Left lung (tissue), 10 donors: ENCODE results near the gene DARS1. TPM values are rescaled to one million over a fixed set of nuclear protein-coding genes. Genes with fewer than 3 reads are reported as not detected.

ENCODE experiments used
- ATAC-seq: fragments of 200-7000 bp; cut with Tn5 transposase; one replicate; pipeline ENCODE4 v1.9.1; 2020; ENCODE audit warnings: moderate library complexity
- DNase-seq, 4 donors: peaks; one replicate each; pipeline ENCODE4 v3.0.0-alpha.2; 2013 to 2020
- H3K27ac ChIP-seq, 2 donors: fragments of 200-600 bp; sonication (generic) in 1 of 2; one replicate each; pipeline versions ENCODE4 v1.5.0 to v1.8.0; 2020 to 2021
- H3K27me3 ChIP-seq, 2 donors: fragments of 200-600 bp; sonication (generic) in 1 of 2; one replicate each; pipeline versions ENCODE4 v1.5.0 to v1.8.0; 2020 to 2021
- H3K36me3 ChIP-seq, 2 donors: fragments of 200-600 bp; sonication (generic) in 1 of 2; one replicate each; pipeline versions ENCODE4 v1.5.0 to v1.8.0; 2020 to 2021
- H3K4me1 ChIP-seq, 2 donors: fragments of 200-600 bp; one replicate each; pipeline ENCODE4 v1.8.0; 2021
- H3K4me3 ChIP-seq, 2 donors: fragments of 200-600 bp; sonication (generic) in 1 of 2; one replicate each; pipeline versions ENCODE4 v1.5.0 to v1.8.0; 2020 to 2021; ENCODE audit warnings: mild to moderate bottlenecking in 1 of 2
- H3K9me3 ChIP-seq, 2 donors: fragments of 200-600 bp; sonication (generic) in 1 of 2; one replicate each; pipeline versions ENCODE4 v1.5.0 to v1.8.0; 2020 to 2021
- intact Hi-C, 2 donors: fragments of 100-400 bp; cut with DNase I; formaldehyde crosslinking; loops; one replicate each; pipeline versions ENCODE4 v1.11.2 to v1.14.2; 2022
- polyA plus RNA-seq, 6 donors: library from polyadenylated mRNA; unstranded; fragments of 120-200 nt; gene quantifications; one replicate each; pipeline ENCODE4 v1.2.1, GENCODE V29; 2013; ENCODE audit not compliant: insufficient read length in 6 of 6
- total RNA-seq, 2 donors: library from RNA; stranded (reverse); fragmentation: NEBNext Ultra II Directional; extraction: Animal tissue kit (Norgen Biotek cat#: 25700); gene quantifications; one replicate each; pipeline ENCODE4 v1.2.1, GENCODE V29; 2021
- TF ChIP-seq, protein P1 (sequence below), 2 donors: fragments of 200-600 bp; sonication (generic) in 1 of 2; IDR thresholded peaks; one replicate each; pipeline versions ENCODE4 v1.5.0 to v1.8.0; 2021; ENCODE audit warnings: antibody characterized with exemption in 2 of 2
- donor health status: DM: no; HTN: yes; CAD: no.
- donor health status: DM: no; HTN: no; CAD: no.

Gene DARS1
- total and polyA plus RNA-seq, 8 donors, result 46.9 to 165 (median 134) TPM

- Histone ChIP-seq H3K9me3 (no peaks in the 10 kb centered on the region), H3K4me3 (no peak overlapping the region), H3K27ac (peak overlapping the region in 1 of 2 donors; percentile 9), H3K27me3 (no peaks in the 10 kb centered on the region), H3K4me1 (no peaks in the 10 kb centered on the region), H3K36me3 (peaks cover 0 to 31% of the 10 kb centered on the region in 2 donors)
- intact Hi-C loops, result loop anchor here in 1 of 2 donors (10.0 kb wide), 1 partner anchor 470 kb away; no protein-coding TSS in a partner anchor
- TF ChIP-seq, protein P1, sequence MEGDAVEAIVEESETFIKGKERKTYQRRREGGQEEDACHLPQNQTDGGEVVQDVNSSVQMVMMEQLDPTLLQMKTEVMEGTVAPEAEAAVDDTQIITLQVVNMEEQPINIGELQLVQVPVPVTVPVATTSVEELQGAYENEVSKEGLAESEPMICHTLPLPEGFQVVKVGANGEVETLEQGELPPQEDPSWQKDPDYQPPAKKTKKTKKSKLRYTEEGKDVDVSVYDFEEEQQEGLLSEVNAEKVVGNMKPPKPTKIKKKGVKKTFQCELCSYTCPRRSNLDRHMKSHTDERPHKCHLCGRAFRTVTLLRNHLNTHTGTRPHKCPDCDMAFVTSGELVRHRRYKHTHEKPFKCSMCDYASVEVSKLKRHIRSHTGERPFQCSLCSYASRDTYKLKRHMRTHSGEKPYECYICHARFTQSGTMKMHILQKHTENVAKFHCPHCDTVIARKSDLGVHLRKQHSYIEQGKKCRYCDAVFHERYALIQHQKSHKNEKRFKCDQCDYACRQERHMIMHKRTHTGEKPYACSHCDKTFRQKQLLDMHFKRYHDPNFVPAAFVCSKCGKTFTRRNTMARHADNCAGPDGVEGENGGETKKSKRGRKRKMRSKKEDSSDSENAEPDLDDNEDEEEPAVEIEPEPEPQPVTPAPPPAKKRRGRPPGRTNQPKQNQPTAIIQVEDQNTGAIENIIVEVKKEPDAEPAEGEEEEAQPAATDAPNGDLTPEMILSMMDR (IDR thresholded peaks at IDR 0.05), result no peak
- no peak for ATAC-seq
- DNase-seq, result no peak
Measured at GRCh38 chr2:135914485-135914884, 70.9 kb downstream of the DARS1 start.

GRCh38 chr2:135913727-135914365 is 71.6 kb downstream of the DARS1 start:
- H3K4me3 ChIP-seq, result no peak overlapping the region
- H3K4me1 ChIP-seq, result no peaks in the 10 kb centered on the region
- TF ChIP-seq, protein P1 (IDR thresholded peaks at IDR 0.05), result peak; percentile 75
- intact Hi-C loops, result loop anchor here in 1 of 2 donors (10.0 kb wide), 1 partner anchor 471 kb away; no protein-coding TSS in a partner anchor
- H3K9me3 ChIP-seq, result no peaks in the 10 kb centered on the region
- no peaks in the 10 kb centered on the region for H3K27me3 ChIP-seq
- peak in 2 of 4 donors; percentile 31 to 49 for DNase-seq
- peaks cover 0 to 37% of the 10 kb centered on the region in 2 donors for H3K36me3 ChIP-seq
- ATAC-seq, result peak; percentile 71
- peak overlapping the region in 1 of 2 donors; percentile 9 for H3K27ac ChIP-seq

DNA sequence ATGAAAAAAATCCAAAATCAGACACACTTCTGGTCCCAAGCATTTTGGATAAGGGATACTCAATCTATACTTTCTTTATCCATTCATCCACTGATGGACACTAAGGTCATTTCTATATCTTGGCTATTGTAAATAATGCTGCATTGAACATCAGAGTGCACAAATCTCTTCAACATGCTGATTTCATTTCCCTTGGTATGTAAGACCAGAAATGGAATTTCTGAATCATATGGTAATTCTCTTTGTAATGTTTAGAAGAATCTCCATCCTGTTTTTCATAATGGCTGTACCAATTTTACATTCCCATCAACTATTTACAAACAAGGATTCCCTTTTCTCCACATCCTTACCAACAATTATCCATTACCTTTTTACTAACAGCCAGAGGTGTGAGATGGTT is 75.5 kb downstream of the DARS1 start:
- Histone ChIP-seq H3K4me1 (no peaks in the 10 kb centered on the region), H3K9me3 (no peaks in the 10 kb centered on the region), H3K27me3 (no peaks in the 10 kb centered on the region), H3K27ac (no peak overlapping the region), H3K4me3 (no peak overlapping the region), H3K36me3 (peaks cover 0 to 68% of the 10 kb centered on the region in 2 donors)
- ATAC-seq, result no peak
- intact Hi-C loops, result loop anchor here in 1 of 2 donors (10.0 kb wide), 1 partner anchor 475 kb away; no protein-coding TSS in a partner anchor
- DNase-seq, result no peak
- TF ChIP-seq, protein P1 (IDR thresholded peaks at IDR 0.05), result no peak

- no peak overlapping the region for H3K27ac ChIP-seq
- DNase-seq, result no peak
- H3K9me3 ChIP-seq, result no peaks in the 10 kb centered on the region
- no peaks in the 10 kb centered on the region for H3K27me3 ChIP-seq
- intact Hi-C loops, result no loop called here
- peaks cover 0 to 63% of the 10 kb centered on the region in 2 donors for H3K36me3 ChIP-seq
- TF ChIP-seq, protein P1 (IDR thresholded peaks at IDR 0.05), result no peak
- H3K4me1 ChIP-seq, result no peaks in the 10 kb centered on the region
- ATAC-seq, result no peak
- H3K4me3 ChIP-seq, result no peak overlapping the region
Measured at GRCh38 chr2:135905679-135906078, 79.7 kb downstream of the DARS1 start.

GRCh38 chr2:135904341-135904989 is 81.0 kb downstream of the DARS1 start:
- DNase-seq, result no peak
- no peak overlapping the region for H3K27ac ChIP-seq
- ATAC-seq, result peak; percentile 36
- H3K4me1 ChIP-seq, result no peaks in the 10 kb centered on the region
- no peak overlapping the region for H3K4me3 ChIP-seq
- TF ChIP-seq, protein P1 (IDR thresholded peaks at IDR 0.05), result no peak
- intact Hi-C loops, result no loop called here
- H3K9me3 ChIP-seq, result no peaks in the 10 kb centered on the region
- H3K27me3 ChIP-seq, result no peaks in the 10 kb centered on the region
- peaks cover 0 to 51% of the 10 kb centered on the region in 2 donors for H3K36me3 ChIP-seq
